Measurements from ENCODE around the gene ATOX1. TPM values are rescaled to one million over a fixed set of nuclear protein-coding genes. Genes with fewer than 3 reads are reported as not detected.

Gene ATOX1
- total RNA-seq, 4 donors from 2014 or later = 59.0 to 185 (median 92.1) TPM

DNA sequence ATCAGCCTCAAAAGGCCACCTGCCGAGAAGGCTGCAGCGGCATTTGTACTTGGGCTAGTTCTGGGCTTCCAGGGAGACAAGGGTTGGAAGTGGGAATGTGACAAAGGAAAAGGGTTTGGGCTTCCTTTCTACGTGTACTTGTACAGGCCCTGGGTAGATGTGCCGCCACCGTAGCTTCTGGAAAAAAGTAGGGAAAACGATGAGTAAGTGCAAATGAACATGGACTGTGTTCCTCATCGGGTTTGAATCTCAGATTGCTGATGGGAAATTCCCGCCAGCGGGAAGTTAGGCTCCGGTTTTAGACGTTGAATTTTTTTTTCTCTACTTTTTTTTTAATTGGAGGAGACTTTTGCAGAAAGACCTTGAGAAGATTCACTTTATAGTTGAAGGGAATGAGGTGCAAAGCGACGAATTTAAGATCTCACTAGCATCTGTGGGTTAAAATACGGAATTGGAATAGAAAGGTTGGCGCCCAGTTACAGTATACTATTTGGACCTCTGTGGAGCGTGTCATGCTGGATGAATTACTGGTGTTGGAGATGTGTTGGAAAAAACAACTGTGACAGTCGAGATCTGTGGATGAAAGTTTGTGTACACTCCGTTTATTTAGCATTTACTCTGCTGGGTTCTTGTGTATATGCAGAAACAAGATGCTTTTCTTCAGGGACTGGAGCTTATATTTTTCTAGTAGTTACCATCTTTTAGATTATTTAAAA lies 14.6 kb upstream of the ATOX1 start:
- TF ChIP-seq EP300 (IDR thresholded peaks at IDR 0.05) (no peak), POLR2A (IDR thresholded peaks at IDR 0.05) (no peak), POLR2AphosphoS5 (IDR thresholded peaks at IDR 0.05) (no peak)
- TF ChIP-seq, protein P1, sequence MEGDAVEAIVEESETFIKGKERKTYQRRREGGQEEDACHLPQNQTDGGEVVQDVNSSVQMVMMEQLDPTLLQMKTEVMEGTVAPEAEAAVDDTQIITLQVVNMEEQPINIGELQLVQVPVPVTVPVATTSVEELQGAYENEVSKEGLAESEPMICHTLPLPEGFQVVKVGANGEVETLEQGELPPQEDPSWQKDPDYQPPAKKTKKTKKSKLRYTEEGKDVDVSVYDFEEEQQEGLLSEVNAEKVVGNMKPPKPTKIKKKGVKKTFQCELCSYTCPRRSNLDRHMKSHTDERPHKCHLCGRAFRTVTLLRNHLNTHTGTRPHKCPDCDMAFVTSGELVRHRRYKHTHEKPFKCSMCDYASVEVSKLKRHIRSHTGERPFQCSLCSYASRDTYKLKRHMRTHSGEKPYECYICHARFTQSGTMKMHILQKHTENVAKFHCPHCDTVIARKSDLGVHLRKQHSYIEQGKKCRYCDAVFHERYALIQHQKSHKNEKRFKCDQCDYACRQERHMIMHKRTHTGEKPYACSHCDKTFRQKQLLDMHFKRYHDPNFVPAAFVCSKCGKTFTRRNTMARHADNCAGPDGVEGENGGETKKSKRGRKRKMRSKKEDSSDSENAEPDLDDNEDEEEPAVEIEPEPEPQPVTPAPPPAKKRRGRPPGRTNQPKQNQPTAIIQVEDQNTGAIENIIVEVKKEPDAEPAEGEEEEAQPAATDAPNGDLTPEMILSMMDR (IDR thresholded peaks at IDR 0.05) = no peak
- Histone ChIP-seq H3K36me3 (no peaks in the 10 kb centered on the region), H3K4me3 (peak overlapping the region; percentile 75), H3K27me3 (no peaks in the 10 kb centered on the region), H3K4me1 (peaks cover 57% of the 10 kb centered on the region), H3K9me3 (no peaks in the 10 kb centered on the region), H3K27ac (peak overlapping the region; percentile 96)
- no peak for DNase-seq (ENCODE audit: low spot score in 2 of 2)
- under 1% methylated on average over 18 of the region's 18 CpGs for WGBS

GRCh38 chr5:151772029-151772845 lies 13.8 kb upstream of the ATOX1 start:
- peaks cover 50% of the 10 kb centered on the region for H3K4me1 ChIP-seq
- peak overlapping the region; percentile 75 for H3K4me3 ChIP-seq
- DNase-seq (ENCODE audit: low spot score in 2 of 2) = peak; percentile 77 to 82
- 0% methylated on average over 29 of the region's 87 CpGs for WGBS
- no peak for TF ChIP-seq POLR2A (IDR thresholded peaks at IDR 0.05)
- TF ChIP-seq EP300 (IDR thresholded peaks at IDR 0.05) = no peak
- TF ChIP-seq POLR2AphosphoS5 (IDR thresholded peaks at IDR 0.05) = peak in 2 of 3 donors; percentile 9 to 38
- H3K27me3 ChIP-seq = no peaks in the 10 kb centered on the region
- H3K27ac ChIP-seq = peak overlapping the region; percentile 96
- H3K9me3 ChIP-seq = no peaks in the 10 kb centered on the region
- no peaks in the 10 kb centered on the region for H3K36me3 ChIP-seq

DNA sequence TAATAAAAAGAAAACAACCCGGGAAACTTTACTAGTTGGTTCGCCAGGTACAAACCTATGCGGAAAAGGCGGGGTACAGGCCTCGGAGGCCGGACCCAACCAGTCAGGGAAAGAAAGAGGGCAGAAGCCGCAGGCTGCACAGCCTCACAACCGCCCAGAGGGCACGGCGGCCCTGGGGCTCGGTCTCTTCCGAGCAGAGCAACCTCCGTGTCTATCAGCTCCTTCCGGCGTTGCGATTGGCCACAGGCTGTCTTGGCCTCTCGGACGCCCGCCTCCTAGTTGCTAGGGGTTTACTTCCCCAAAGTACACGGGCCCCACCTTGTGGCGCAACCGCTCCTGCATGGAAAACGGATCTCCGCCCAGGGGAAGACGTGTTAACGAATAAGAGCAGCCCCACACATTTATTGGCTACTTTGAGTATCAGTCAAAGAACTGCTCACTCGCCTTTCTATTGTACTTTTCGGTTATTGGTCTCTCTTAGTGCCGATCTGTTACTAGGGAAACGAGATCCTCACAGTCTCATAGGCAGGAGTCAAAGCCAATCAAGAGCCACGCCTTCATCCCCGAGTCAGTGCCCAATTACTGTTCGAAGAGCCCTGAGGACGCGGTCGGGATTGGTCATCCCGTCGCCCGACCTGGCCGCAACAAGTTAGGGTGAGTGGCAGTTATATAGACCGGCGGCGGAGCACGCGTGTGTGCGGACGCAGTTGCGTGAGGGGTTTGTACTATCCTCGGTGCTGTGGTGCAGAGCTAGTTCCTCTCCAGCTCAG lies 13.0 kb upstream of the ATOX1 start, which contains the start of gene G3BP1:
G3BP1 (plus strand) TSS at position 696 of the 770 bp plus-strand sequence. CDS start 14,667 bp downstream, outside the sequence.
- peak; percentile 100 for DNase-seq (ENCODE audit: low spot score in 2 of 2)
- peak within 1 kb of the TSS; percentile 98 for H3K27ac ChIP-seq
- 0% methylated on average over 36 of the region's 49 CpGs for WGBS

DNA sequence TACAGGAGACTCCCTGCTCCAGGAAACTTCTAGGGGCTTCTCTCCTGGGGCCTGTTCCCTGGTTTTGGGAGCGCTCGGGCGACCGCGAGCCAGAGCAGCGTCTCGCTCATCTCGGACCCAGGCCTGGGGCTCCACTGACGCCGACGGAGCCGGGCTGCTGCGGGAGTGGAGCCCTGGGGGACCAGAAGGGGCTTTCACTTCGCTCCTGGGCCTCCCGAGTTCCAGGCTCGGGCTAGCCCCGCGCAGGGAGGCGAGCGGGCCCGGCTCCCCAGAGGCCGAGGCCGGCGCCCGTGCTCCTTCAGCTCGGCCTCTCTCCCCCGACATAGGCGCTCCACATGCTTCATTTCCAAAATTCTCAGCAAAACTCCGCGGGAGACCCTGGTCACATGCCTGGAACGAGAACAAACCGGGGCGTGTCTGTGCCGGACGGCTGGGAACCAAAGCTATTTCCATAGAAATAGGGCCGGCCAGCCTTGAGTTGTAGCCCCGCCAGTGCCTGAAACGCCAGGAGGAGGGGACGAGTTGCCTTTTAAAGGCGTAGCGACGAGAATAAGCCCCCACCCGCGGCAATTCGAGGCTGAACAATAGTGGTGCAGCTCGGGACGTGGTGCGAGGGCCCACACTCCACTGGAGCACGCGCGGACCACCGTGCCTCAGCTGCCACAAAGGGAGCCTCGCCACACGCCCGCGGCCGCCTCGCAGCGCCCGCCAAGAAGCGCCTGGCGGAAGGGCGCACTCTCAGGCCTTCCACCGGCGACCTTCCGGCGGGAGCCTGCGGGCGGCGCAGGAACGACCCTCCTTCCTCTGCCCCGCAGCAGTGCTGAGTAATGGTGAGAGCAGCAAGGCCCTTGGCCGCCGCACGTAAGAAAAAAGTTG lies 12.2 kb upstream of the ATOX1 start:
- Histone ChIP-seq H3K9me3 (no peaks in the 10 kb centered on the region), H3K27me3 (no peaks in the 10 kb centered on the region), H3K27ac (peak overlapping the region; percentile 98), H3K36me3 (no peaks in the 10 kb centered on the region), H3K4me1 (peaks cover 34% of the 10 kb centered on the region), H3K4me3 (peak overlapping the region; percentile 75)
- peak; percentile 91 to 92 for DNase-seq (ENCODE audit: low spot score in 2 of 2)
- TF ChIP-seq POLR2A (IDR thresholded peaks at IDR 0.05) (no peak), POLR2AphosphoS5 (IDR thresholded peaks at IDR 0.05) (peak in 1 of 3 donors; percentile 3)
- under 1% methylated on average over 13 of the region's 75 CpGs for WGBS

More for the DNA sequence above, 13.0 kb upstream of the ATOX1 start, which contains the start of gene G3BP1:
- TF ChIP-seq POLR2AphosphoS5 (IDR thresholded peaks at IDR 0.05) (peak; percentile 93 to 99 (median 95)), EP300 (IDR thresholded peaks at IDR 0.05) (no peak), POLR2A (IDR thresholded peaks at IDR 0.05) (peak; percentile 85 to 96)
- TF ChIP-seq, protein P1 (IDR thresholded peaks at IDR 0.05) = peak in 1 of 2 donors; percentile 54
- Histone ChIP-seq H3K27me3 (no peaks in the 10 kb centered on the region), H3K4me3 (peak within 1 kb of the TSS; percentile 75), H3K36me3 (no peaks in the 10 kb centered on the region), H3K4me1 (peaks cover 42% of the 10 kb centered on the region), H3K9me3 (no peaks in the 10 kb centered on the region)

DNA sequence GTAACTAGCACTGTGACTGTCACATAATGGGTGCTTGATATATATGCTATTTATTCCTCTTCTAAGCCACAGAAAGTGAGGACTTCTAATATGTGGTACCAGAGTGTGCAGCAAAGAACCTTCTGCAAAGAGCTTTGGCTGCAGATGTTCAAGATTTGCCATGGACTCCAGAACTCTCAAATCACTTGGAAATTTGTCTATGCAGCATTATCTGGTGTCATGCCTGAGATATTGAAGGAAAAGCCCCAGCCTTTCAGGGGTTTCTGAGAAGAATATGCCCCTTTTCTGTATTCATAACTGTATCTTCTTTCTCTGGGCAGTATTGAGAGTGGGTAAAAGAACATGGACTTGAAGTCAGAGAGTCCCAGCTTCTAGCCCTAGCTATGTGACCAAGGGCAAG lies 8.5 kb upstream of the ATOX1 start:
- Histone ChIP-seq H3K36me3 (no peaks in the 10 kb centered on the region), H3K27ac (no peak overlapping the region), H3K4me1 (peaks cover 7% of the 10 kb centered on the region), H3K4me3 (no peak overlapping the region), H3K27me3 (no peaks in the 10 kb centered on the region), H3K9me3 (no peaks in the 10 kb centered on the region)
- no peak for DNase-seq (ENCODE audit: low spot score in 2 of 2)
- TF ChIP-seq POLR2A (IDR thresholded peaks at IDR 0.05) (no peak), EP300 (IDR thresholded peaks at IDR 0.05) (no peak), POLR2AphosphoS5 (IDR thresholded peaks at IDR 0.05) (no peak)
- TF ChIP-seq, protein P1 (IDR thresholded peaks at IDR 0.05) = no peak
